HepG2 (cell line): ENCODE results near the gene HOTAIR.

Source experiments
- CHCHD3 ChIP-seq: sonication (generic); formaldehyde crosslinking; IDR thresholded peaks from 2 replicates; pipeline ENCODE4 v1.8.0; 2022; ENCODE audit warnings: mild to moderate bottlenecking, missing genetic modification reagents, moderate library complexity
- CHD2 ChIP-seq: IDR thresholded peaks from 2 replicates; pipeline ENCODE4 v1.6.1; 2011; ENCODE audit warnings: low read depth, low read length, improper control_type of control experiment
- DPF2 ChIP-seq: sonication (generic); formaldehyde crosslinking; IDR thresholded peaks from 2 replicates; pipeline ENCODE4 v1.4.0; 2020; ENCODE audit warnings: mild to moderate bottlenecking, low read depth, missing genetic modification reagents, borderline replicate concordance
- GABPA ChIP-seq, 2 experiments: IDR thresholded peaks; 2 replicates each; pipeline ENCODE4 v1.6.1; 2011 to 2016; ENCODE audit warnings: low read depth in 2 of 2, low read length in 1 of 2, missing biosample characterization in 1 of 2, missing genetic modification characterization in 1 of 2
- HOXA7 ChIP-seq: sonication (generic); formaldehyde crosslinking; IDR thresholded peaks from 2 replicates; pipeline ENCODE4 v1.8.1; 2022; ENCODE audit warnings: mild to moderate bottlenecking, missing genetic modification reagents, moderate library complexity
- NR1H2 ChIP-seq: sonication (generic); formaldehyde crosslinking; IDR thresholded peaks from 2 replicates; pipeline ENCODE4 v1.8.1; 2022; ENCODE audit warnings: low read depth, missing genetic modification reagents, borderline replicate concordance
- NR2F1 ChIP-seq, 2 experiments: fragments of 450-650 bp in 1 of 2; formaldehyde crosslinking in 1 of 2; IDR thresholded peaks; 2 replicates each; pipeline versions ENCODE4 v1.5.0 to v1.6.1; 2016 to 2020; ENCODE audit warnings: mild to moderate bottlenecking in 1 of 2, missing compliant biosample characterization in 1 of 2, missing genetic modification reagents in 1 of 2, moderate library complexity in 1 of 2
- PHF20 ChIP-seq: sonication (generic); formaldehyde crosslinking; IDR thresholded peaks from 2 replicates; pipeline ENCODE4 v1.5.0; 2020; ENCODE audit warnings: mild to moderate bottlenecking, missing genetic modification reagents
- YY1 ChIP-seq: IDR thresholded peaks from 2 replicates; pipeline ENCODE4 v1.6.1; 2011; ENCODE audit warnings: low read length, low read depth, moderate library complexity, mild to moderate bottlenecking; ENCODE audit not compliant: insufficient read depth, insufficient replicate concordance
- TF ChIP-seq, protein P1 (sequence below): sonication (generic); formaldehyde crosslinking; IDR thresholded peaks from 2 replicates; pipeline ENCODE4 v1.5.0; 2020; ENCODE audit warnings: mild to moderate bottlenecking, missing genetic modification reagents, moderate library complexity
- TF ChIP-seq, protein P2 (sequence below), 2 experiments: sonication (generic) in 1 of 2; formaldehyde crosslinking in 1 of 2; IDR thresholded peaks; 2 replicates each; pipeline versions ENCODE4 v1.5.1 to v1.6.1; 2011 to 2020; ENCODE audit warnings: borderline replicate concordance in 1 of 2, low read depth in 1 of 2, low read length in 1 of 2, mild to moderate bottlenecking in 1 of 2, missing genetic modification reagents in 1 of 2, moderate library complexity in 1 of 2
- TF ChIP-seq, protein P3 (sequence below): IDR thresholded peaks from 2 replicates; pipeline ENCODE4 v1.6.1; 2016; ENCODE audit warnings: missing compliant biosample characterization, missing genetic modification reagents, borderline replicate concordance

DNA sequence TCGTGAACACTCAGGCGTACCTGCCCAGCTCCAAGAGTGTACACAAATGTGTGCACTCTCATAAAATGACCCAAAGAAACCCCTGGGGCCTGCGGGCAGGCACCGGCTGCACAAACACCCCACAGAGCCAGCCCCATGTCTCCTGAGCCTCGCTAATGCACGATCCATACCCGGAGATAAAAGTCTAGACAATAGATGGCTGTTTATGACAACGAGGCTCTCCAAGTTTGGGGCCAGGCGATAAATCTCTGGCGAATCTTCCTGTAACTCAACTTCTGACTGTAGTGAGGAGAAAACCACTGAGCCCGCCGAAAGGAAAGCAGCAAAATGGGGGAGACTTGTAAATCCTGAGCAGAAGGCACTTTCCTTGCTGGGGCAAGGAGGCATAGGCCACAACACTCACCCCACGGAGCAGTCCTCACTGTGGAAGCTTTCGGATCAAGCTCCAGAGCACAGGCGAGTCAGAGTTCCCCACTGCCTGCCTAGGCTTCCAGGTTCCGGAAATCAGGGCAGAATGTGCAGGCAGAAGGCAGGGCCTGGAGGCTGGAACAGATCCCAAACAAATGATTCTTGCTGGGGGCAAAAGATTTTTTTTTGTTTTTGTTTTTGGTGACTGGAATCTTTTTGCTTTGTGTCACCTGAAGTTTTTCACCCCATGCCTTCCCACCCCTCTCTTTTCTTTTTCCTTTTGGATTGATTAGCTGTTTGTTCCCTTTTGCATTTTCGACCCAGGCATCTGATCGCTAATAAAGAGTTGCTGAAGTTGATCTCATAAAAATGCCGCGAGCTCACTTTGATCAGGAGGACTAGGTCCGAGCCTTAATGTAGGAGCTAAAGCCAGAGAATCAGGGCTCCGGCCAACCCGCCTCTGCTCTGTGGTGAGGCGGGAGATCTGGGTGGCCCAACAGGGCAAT lies 6.3 kb downstream of the HOTAIR start:
- TF ChIP-seq YY1 (no peak), GABPA (IDR thresholded peaks at IDR 0.05; ENCODE audit: low read depth, low read length) (no peak), GABPA (CRISPR knock-in tag; IDR thresholded peaks at IDR 0.05; ENCODE audit: low read depth) (no peak), HOXA7 (CRISPR knock-in tag) (no peak), DPF2 (CRISPR knock-in tag) (no peak), NR2F1 (CRISPR knock-in tag; IDR thresholded peaks at IDR 0.05) (no peak), NR1H2 (CRISPR knock-in tag) (no peak), PHF20 (CRISPR knock-in tag) (no peak), CHCHD3 (no peak), CHD2 (no peak)
- TF ChIP-seq, protein P1, sequence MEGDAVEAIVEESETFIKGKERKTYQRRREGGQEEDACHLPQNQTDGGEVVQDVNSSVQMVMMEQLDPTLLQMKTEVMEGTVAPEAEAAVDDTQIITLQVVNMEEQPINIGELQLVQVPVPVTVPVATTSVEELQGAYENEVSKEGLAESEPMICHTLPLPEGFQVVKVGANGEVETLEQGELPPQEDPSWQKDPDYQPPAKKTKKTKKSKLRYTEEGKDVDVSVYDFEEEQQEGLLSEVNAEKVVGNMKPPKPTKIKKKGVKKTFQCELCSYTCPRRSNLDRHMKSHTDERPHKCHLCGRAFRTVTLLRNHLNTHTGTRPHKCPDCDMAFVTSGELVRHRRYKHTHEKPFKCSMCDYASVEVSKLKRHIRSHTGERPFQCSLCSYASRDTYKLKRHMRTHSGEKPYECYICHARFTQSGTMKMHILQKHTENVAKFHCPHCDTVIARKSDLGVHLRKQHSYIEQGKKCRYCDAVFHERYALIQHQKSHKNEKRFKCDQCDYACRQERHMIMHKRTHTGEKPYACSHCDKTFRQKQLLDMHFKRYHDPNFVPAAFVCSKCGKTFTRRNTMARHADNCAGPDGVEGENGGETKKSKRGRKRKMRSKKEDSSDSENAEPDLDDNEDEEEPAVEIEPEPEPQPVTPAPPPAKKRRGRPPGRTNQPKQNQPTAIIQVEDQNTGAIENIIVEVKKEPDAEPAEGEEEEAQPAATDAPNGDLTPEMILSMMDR (CRISPR knock-in tag): no peak
- TF ChIP-seq, protein P2, sequence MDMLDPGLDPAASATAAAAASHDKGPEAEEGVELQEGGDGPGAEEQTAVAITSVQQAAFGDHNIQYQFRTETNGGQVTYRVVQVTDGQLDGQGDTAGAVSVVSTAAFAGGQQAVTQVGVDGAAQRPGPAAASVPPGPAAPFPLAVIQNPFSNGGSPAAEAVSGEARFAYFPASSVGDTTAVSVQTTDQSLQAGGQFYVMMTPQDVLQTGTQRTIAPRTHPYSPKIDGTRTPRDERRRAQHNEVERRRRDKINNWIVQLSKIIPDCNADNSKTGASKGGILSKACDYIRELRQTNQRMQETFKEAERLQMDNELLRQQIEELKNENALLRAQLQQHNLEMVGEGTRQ (IDR thresholded peaks at IDR 0.05; ENCODE audit: low read depth, low read length): no peak
- TF ChIP-seq, protein P2 (CRISPR knock-in tag; IDR thresholded peaks at IDR 0.05; ENCODE audit: borderline replicate concordance): no peak
- TF ChIP-seq, protein P3, sequence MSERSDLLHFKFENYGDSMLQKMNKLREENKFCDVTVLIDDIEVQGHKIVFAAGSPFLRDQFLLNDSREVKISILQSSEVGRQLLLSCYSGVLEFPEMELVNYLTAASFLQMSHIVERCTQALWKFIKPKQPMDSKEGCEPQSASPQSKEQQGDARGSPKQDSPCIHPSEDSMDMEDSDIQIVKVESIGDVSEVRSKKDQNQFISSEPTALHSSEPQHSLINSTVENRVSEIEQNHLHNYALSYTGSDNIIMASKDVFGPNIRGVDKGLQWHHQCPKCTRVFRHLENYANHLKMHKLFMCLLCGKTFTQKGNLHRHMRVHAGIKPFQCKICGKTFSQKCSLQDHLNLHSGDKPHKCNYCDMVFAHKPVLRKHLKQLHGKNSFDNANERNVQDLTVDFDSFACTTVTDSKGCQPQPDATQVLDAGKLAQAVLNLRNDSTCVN (CRISPR knock-in tag): no peak
